OCI-LY1 (cell line): ENCODE measurements around the gene ST6GALNAC3.

ENCODE experiments used
- EZH2 ChIP-seq: fragments of 200-600 bp; sonication (generic), shearing (Covaris generic); IDR thresholded peaks from 2 replicates; pipeline ENCODE4 v1.8.0; 2017; ENCODE audit warnings: borderline replicate concordance, mixed run types, mild to moderate bottlenecking, antibody characterized with exemption, low read length, moderate library complexity, mixed read lengths
- TF ChIP-seq, protein P1 (sequence below): fragments of 200-600 bp; sonication (generic), shearing (Covaris generic); IDR thresholded peaks from 2 replicates; pipeline ENCODE4 v1.5.1; 2017; ENCODE audit warnings: mild to moderate bottlenecking, antibody characterized with exemption, low read length, moderate library complexity, mixed read lengths

DNA sequence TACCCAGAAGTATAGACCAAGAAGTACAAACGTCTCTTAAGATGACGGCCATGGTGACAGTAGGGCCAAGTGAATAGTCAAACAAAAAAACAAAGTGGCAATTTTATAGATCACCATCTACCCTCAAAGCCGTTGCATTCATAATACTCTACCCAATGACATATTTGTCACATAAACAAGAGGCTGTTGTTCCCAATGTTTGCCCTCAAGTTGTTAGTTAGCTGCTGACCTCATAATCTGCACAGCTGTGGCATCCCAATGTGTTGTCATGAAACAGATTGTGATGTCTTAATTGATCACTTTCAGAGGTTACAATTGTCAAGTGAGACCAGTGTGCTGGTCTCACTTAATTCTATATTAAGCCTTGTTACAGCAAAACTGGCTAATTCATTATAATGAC lies 333.8 kb downstream of the ST6GALNAC3 start:
- TF ChIP-seq, protein P1, sequence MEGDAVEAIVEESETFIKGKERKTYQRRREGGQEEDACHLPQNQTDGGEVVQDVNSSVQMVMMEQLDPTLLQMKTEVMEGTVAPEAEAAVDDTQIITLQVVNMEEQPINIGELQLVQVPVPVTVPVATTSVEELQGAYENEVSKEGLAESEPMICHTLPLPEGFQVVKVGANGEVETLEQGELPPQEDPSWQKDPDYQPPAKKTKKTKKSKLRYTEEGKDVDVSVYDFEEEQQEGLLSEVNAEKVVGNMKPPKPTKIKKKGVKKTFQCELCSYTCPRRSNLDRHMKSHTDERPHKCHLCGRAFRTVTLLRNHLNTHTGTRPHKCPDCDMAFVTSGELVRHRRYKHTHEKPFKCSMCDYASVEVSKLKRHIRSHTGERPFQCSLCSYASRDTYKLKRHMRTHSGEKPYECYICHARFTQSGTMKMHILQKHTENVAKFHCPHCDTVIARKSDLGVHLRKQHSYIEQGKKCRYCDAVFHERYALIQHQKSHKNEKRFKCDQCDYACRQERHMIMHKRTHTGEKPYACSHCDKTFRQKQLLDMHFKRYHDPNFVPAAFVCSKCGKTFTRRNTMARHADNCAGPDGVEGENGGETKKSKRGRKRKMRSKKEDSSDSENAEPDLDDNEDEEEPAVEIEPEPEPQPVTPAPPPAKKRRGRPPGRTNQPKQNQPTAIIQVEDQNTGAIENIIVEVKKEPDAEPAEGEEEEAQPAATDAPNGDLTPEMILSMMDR, result no peak
- TF ChIP-seq EZH2, result no peak
